Measurements from ENCODE around the gene SERPINB7.

- no peak for TF ChIP-seq SUZ12 (IDR thresholded peaks at IDR 0.05; ENCODE audit: extremely low read depth, insufficient read depth, insufficient read length)
- TF ChIP-seq ZNF274 (IDR thresholded peaks at IDR 0.05; ENCODE audit: low read depth, low read length), result no peak
- no peak for TF ChIP-seq YY1 (IDR thresholded peaks at IDR 0.05; ENCODE audit: insufficient read depth, insufficient read length)
Measured at GRCh38 chr18:63831080-63831788, 56.0 kb downstream of the SERPINB7 start.

Measured in NT2/D1 (cell line).